Small intestine (tissue), 7 donors: ENCODE results near the gene CERT1. TPM values are rescaled to one million over a fixed set of nuclear protein-coding genes. Genes with fewer than 3 reads are reported as not detected.

Source experiments
- DNase-seq, 2 donors: peaks; one replicate each; pipeline versions ENCODE4 v3.0.0 to v3.0.0-alpha.2; 2013
- FAIRE-seq: peaks from 2 replicates; lab custom pipeline; 2012; peaks lifted over from hg19 to GRCh38; lab: Jason Lieb, UNC
- H3K27ac ChIP-seq, 3 donors: one replicate each; pipeline ENCODE4 v1.5.1; 2013; ENCODE audit warnings: low read length in 2 of 3, mild to moderate bottlenecking in 2 of 3, control low read depth in 1 of 3, inconsistent platforms in 1 of 3, low read depth in 1 of 3, moderate library complexity in 1 of 3
- H3K27me3 ChIP-seq, 3 donors: one replicate each; pipeline ENCODE4 v1.6.1; 2013; ENCODE audit warnings: low read length in 3 of 3, inconsistent platforms in 1 of 3; ENCODE audit not compliant: control insufficient read depth in 3 of 3, insufficient read depth in 3 of 3
- H3K36me3 ChIP-seq, 3 donors: one replicate each; pipeline ENCODE4 v1.6.1; 2013; ENCODE audit warnings: low read length in 3 of 3, inconsistent platforms in 1 of 3, low read depth in 1 of 3, mild to moderate bottlenecking in 1 of 3, moderate library complexity in 1 of 3; ENCODE audit not compliant: control insufficient read depth in 3 of 3, insufficient read depth in 2 of 3
- H3K4me1 ChIP-seq, 3 donors: one replicate each; pipeline ENCODE4 v1.6.1; 2013; ENCODE audit warnings: low read length in 2 of 3, inconsistent platforms in 1 of 3, low read depth in 1 of 3, mild to moderate bottlenecking in 1 of 3, moderate library complexity in 1 of 3; ENCODE audit not compliant: control insufficient read depth in 3 of 3, insufficient read depth in 2 of 3
- H3K4me3 ChIP-seq, 3 donors: one replicate each; pipeline ENCODE4 v1.5.1; 2013; ENCODE audit warnings: low read length in 3 of 3, control low read depth in 1 of 3, inconsistent platforms in 1 of 3, low read depth in 1 of 3, mild to moderate bottlenecking in 1 of 3, moderate library complexity in 1 of 3
- H3K9me3 ChIP-seq, 2 donors: one replicate each; pipeline ENCODE4 v1.6.1; 2013; ENCODE audit warnings: low read depth in 1 of 2, low read length in 1 of 2; ENCODE audit not compliant: control insufficient read depth in 2 of 2, insufficient read depth in 1 of 2
- WGBS, 3 donors: extraction: QIAGEN DNeasy Blood & Tissue Kit; methylation state at CpG; one replicate each; pipeline ENCODE4 v1.1.7; 2013; 5-methylcytosine and 5-hydroxymethylcytosine counted together
- polyA plus RNA-seq, 4 donors: library from polyadenylated mRNA; stranded (reverse) in 3 of 4; unstranded in 1 of 4; fragments of 200-250 nt in 3 of 4; fragments of 120-200 nt in 1 of 4; gene quantifications; one replicate each; pipeline versions ENCODE4 v1.2.1 to v1.2.3, GENCODE V29; 2013
- donor health status: healthy with polysubstance abuse.
- donor health status: control.
- donor health status: control.
- donor health status: Bipolar disorder and iron deficiency.
- donor health status: healthy.

Gene CERT1
- polyA plus RNA-seq, 4 donors, result 15.1 to 45.6 (median 22.2) TPM

DNA sequence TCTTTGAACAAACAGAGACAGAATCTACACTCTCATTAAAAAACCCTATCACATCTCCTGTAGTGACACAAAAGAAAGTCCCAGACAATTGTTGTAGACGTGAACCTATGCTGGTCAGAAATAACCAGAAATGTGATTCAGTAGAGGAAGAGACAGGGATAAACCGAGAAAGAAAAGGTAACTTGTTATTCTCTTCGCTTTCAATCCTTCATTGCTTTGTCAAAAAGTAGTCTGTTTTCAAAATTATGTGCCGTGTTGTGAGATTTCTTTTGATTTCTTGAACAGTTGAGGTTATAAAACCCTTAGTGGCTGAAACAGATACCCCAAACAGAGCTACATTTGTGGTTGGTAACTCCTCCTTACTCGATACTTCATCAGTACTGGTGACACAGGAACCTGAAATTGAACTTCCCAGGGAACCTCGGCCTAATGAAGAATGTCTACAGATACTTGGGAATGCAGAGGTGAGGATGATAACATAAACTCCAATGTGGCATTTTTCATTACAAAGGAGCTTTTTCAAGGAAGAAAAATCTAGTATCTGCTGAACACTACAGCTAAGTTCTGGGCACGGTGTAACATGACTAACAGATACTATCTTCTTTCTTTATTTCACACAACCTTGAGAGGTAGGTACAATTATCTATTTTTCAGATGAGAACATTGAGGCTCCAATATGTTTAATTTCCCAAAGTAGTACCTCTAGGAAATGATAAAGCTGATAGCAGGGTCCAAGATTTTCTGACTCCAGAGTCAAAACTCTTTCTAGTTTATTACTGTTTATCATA lies 160.1 kb downstream of the CERT1 start:
- H3K36me3 ChIP-seq, result peaks cover 18 to 22% (median 21%) of the 10 kb centered on the region in 3 donors

DNA sequence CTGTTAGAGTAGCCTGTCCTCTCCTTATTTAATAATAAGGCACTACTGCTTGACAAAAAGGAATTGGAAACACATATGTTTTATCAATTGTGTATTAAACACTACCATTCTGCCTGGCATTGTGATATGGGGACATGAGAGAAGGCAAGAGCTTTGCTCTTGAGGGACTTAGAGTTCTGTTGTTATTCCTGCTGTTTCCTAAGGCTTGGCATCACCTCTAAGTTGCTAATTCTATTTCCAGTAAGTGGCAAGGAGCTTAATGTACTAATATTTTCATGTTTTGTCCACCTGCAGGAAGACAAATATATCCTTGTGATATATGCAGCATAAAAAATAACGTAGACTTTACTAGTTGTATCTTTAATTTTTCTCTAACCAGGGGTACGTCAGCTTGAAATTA lies 161.8 kb downstream of the CERT1 start:
- FAIRE-seq (no peak), DNase-seq (no peak)
- 95 to 96% (median 96%) methylated on average over 2 of the region's 2 CpGs for WGBS, 3 donors
- no peaks in the 10 kb centered on the region for H3K4me1 ChIP-seq
- H3K36me3 ChIP-seq, result peaks cover 15 to 20% (median 16%) of the 10 kb centered on the region in 3 donors
- no peak overlapping the region for H3K4me3 ChIP-seq
- H3K27me3 ChIP-seq, result no peaks in the 10 kb centered on the region
- H3K27ac ChIP-seq, result no peak overlapping the region
- H3K9me3 ChIP-seq, result no peaks in the 10 kb centered on the region

More for the DNA sequence above, 160.1 kb downstream of the CERT1 start:
- Histone ChIP-seq H3K27me3 (no peaks in the 10 kb centered on the region), H3K4me3 (no peak overlapping the region), H3K27ac (no peak overlapping the region), H3K9me3 (no peaks in the 10 kb centered on the region), H3K4me1 (no peaks in the 10 kb centered on the region)
- FAIRE-seq (no peak), DNase-seq (no peak)
- 85 to 90% (median 87%) methylated on average over 7 of the region's 7 CpGs for WGBS, 3 donors

DNA sequence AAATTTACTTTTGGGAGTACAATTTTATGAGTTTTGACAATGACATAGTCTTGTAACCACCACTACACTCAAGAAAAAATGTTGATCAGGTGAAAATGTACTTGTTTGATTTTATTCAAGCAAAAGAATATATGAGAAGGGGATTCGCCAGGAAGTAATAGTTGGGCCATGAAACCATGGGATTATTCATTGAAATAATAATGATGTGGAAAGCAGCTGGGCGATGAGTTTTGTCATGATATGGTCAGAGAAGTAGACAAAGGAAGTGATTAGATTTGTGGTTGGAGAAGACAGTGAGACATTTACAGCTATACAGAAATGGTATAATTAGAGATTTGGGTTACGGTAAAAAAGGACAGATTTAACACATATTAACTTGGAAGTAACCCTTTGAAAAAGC lies 163.2 kb downstream of the CERT1 start:
- Histone ChIP-seq H3K27me3 (no peaks in the 10 kb centered on the region), H3K27ac (no peak overlapping the region), H3K4me3 (no peak overlapping the region), H3K4me1 (no peaks in the 10 kb centered on the region), H3K9me3 (no peaks in the 10 kb centered on the region), H3K36me3 (peaks cover 13 to 20% (median 18%) of the 10 kb centered on the region in 3 donors)
- 93 to 97% (median 97%) methylated on average over 3 of the region's 3 CpGs for WGBS, 3 donors
- FAIRE-seq, result no peak
- DNase-seq, result no peak

DNA sequence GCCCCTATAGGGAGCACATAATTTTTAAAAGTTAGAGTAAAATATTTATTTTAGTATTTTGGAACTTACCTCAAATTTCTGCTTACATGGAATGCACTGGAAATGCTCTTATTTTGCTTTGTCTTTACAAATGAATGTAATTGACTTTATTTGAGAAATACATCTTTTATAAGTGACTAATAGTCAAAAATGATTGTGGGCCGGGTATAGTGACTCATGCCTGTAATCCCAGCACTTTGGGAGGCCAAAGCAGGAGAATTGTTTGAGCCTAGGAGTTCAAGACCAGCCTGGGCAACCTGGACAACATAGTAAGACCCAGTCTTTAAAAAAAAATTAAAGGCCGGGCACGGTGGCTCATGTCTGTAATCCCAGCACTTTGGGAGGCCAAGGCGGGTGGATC lies 168.6 kb downstream of the CERT1 start:
- peaks cover 2 to 3% (median 2%) of the 10 kb centered on the region in 3 donors for H3K4me1 ChIP-seq
- H3K4me3 ChIP-seq, result no peak overlapping the region
- H3K9me3 ChIP-seq, result no peaks in the 10 kb centered on the region
- DNase-seq (no peak), FAIRE-seq (no peak)
- H3K27ac ChIP-seq, result no peak overlapping the region
- peaks cover 3 to 19% (median 6%) of the 10 kb centered on the region in 3 donors for H3K36me3 ChIP-seq
- WGBS, 3 donors, result 90 to 96% (median 95%) methylated on average over 4 of the region's 4 CpGs
- H3K27me3 ChIP-seq, result no peaks in the 10 kb centered on the region

DNA sequence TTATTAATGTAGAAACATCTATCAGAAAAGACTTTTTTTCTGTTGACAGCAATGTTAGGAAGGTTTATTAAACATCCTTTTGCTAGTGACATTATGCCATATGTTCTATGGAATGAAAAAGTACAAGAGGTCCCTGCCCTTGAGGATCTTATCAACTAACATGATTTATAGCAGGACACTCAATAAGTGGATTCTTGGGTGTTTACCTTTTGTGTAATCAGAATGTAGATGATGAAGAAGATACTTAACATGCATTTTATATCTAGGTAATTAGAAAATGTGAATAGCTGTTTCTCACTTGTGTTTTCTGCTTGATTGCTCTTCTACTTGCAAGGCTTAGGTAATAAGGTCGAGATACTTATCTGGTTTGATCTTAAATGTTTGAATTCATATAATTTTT lies 169.5 kb downstream of the CERT1 start:
- Histone ChIP-seq H3K36me3 (peaks cover 3 to 19% (median 3%) of the 10 kb centered on the region in 3 donors), H3K9me3 (no peaks in the 10 kb centered on the region), H3K27ac (no peak overlapping the region), H3K4me3 (no peak overlapping the region), H3K4me1 (peaks cover 2 to 3% (median 2%) of the 10 kb centered on the region in 3 donors), H3K27me3 (no peaks in the 10 kb centered on the region)
- WGBS, 3 donors, result 28 to 72% (median 63%) methylated on average over 1 of the region's 1 CpG
- no peak for DNase-seq
- FAIRE-seq, result no peak

DNA sequence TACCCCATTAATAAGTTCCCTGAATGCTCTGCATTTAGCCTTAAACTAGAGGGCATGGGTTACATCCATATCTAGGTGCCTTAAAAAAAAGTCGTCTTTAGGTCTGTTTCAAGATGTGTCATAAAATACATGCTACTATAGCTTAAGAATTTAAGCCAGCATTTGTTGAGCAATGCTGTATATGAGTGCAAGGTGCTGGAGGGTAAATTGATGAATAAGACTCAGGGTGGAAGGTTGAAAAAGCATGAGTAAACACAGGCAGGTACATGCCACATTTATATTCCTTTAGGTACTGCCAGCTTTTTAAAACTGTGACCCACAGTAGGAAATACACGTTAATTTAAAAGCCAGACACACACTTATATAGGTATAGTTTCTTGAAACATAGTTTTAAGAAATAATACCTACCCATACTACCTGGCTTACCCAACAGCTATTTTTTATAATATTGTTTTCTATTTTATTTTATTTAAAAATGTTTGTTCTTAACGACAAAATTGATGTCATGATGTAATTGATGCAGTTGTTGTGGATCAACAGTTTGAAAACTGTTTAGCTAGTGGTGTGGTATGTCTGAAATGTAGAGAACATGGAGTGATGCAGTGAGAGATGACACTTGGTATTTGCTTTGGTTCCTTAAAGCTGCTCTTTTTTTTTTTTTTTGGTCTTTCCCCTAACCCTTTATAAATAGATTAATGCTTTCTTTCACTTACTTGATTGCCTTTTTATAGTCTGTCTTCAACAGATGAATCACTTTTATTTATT lies 170.5 kb downstream of the CERT1 start:
- FAIRE-seq, result no peak
- no peak for DNase-seq
- no peak overlapping the region for H3K27ac ChIP-seq
- peaks cover 2 to 6% (median 2%) of the 10 kb centered on the region in 3 donors for H3K4me1 ChIP-seq
- H3K9me3 ChIP-seq, result no peaks in the 10 kb centered on the region
- H3K4me3 ChIP-seq, result no peak overlapping the region
- H3K27me3 ChIP-seq, result no peaks in the 10 kb centered on the region
- H3K36me3 ChIP-seq, result peaks cover 0 to 12% (median under 1%) of the 10 kb centered on the region in 3 donors
- 56 to 69% (median 57%) methylated on average over 3 of the region's 3 CpGs for WGBS, 3 donors

DNA sequence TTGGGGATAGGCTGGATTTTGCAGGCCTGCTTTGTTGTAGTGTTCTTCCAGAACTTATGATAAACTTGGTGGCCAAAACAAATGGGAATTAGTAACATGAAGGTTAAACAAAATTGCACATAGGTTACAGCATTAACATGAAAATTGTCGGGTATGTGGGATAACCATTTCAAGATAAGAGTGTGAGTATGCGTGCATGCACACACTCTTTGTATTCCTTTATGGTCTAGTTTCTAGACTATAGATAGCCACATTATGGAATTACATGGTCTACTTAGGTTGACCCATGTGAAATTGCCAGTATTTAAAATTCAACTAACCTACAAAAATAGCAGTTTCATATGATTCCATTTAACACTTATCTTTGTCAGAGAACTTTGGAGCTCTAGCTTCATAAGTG lies 173.0 kb downstream of the CERT1 start:
- H3K4me3 ChIP-seq, result peak overlapping the region; percentile 31 to 96 (median 82)
- no peak overlapping the region for H3K27ac ChIP-seq
- FAIRE-seq (no peak), DNase-seq (no peak)
- 7 to 56% (median 31%) methylated on average over 2 of the region's 2 CpGs for WGBS, 3 donors
- no peaks in the 10 kb centered on the region for H3K9me3 ChIP-seq
- H3K4me1 ChIP-seq, result peaks cover 2 to 7% (median 5%) of the 10 kb centered on the region in 3 donors
- H3K27me3 ChIP-seq, result no peaks in the 10 kb centered on the region
- H3K36me3 ChIP-seq, result peaks cover 0 to 6% (median 0%) of the 10 kb centered on the region in 3 donors

DNA sequence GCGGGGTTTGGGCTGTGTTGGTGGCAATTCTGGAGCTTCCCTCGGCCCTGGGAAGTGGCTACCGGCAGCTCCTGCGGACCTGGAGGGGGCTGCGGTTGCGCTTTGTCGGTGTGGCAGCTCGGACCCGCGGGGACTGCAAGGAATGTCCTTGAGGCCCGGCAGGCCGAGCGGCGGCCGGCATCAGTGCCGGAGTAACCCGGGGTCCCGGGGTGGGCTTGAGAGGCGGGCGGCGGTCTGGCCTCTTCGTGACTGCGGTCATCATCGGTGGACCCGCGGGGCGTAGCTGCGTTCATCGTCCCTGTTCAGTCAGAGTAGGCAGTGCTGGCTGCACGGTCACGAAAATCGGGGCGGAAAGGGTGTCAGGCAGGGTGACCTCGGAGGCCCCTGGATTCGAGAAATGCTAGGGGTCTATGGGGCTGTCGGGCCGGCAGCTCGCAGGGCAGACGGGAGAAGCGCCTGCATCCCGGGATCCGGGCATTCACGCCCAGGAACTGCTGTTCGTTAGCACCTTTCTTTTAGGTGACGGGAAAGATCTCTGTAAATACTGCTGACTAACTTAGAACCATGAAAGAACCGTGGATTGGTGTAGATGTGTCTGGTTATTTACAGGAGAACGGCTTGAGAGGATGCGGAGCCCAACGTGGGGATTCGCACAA lies 173.9 kb downstream of the CERT1 start:
- peak; percentile 43 to 69 for DNase-seq
- peak overlapping the region; percentile 82 to 99 (median 96) for H3K4me3 ChIP-seq
- peak overlapping the region; percentile 75 to 94 (median 91) for H3K27ac ChIP-seq
- no peak for FAIRE-seq
- no peaks in the 10 kb centered on the region for H3K36me3 ChIP-seq
- WGBS, 3 donors, result 0 to 1% (median 1%) methylated on average over 45 to 50 of the region's 50 CpGs
- peaks cover 2 to 7% (median 5%) of the 10 kb centered on the region in 3 donors for H3K4me1 ChIP-seq
- H3K27me3 ChIP-seq, result no peaks in the 10 kb centered on the region
- H3K9me3 ChIP-seq, result no peaks in the 10 kb centered on the region
